Stimulated activated CD8-positive, alpha-beta memory T cell treated with anti-CD3 and anti-CD28 coated beads, Interleukin-15, amount 100 ng/mL, for 24 hours (primary cell): ENCODE results near the gene TMEM132D.
"Not testable (repeated sequence)": the region's sequence is repeated elsewhere in the genome, so short reads cannot be mapped to it uniquely, and the experiment has no call there.

ENCODE experiments used
- DNase-seq: peaks from one replicate; pipeline ENCODE4 v3.0.0-alpha.2; 2020; ENCODE audit warnings: low read depth

TMEM132D gene

GRCh38 chr12:129903956-129904829 is at the start of gene TMEM132D:
Gene TMEM132D, minus strand, starts transcription at chr12:129904025.
- DNase-seq = no peak

GRCh38 chr12:129949651-129950050 is 45.8 kb upstream of the TMEM132D start:
- no peak for DNase-seq

GRCh38 chr12:129941618-129942017 is 37.8 kb upstream of the TMEM132D start:
- DNase-seq = no peak

GRCh38 chr12:129938089-129938488 is 34.3 kb upstream of the TMEM132D start:
- no peak for DNase-seq

- DNase-seq = no peak
Measured at GRCh38 chr12:129937426-129937825, 33.6 kb upstream of the TMEM132D start.

- DNase-seq = no peak
Measured at GRCh38 chr12:129928643-129929042, 24.8 kb upstream of the TMEM132D start.

- no peak for DNase-seq
Measured at GRCh38 chr12:129927316-129927900, 23.6 kb upstream of the TMEM132D start.

GRCh38 chr12:129911428-129912049 is 7.7 kb upstream of the TMEM132D start:
- DNase-seq = no peak

- DNase-seq = no peak
Measured at GRCh38 chr12:129909051-129910020, 5.5 kb upstream of the TMEM132D start.

GRCh38 chr12:129903092-129903945 is 506 bp downstream of the TMEM132D start:
- DNase-seq = no peak

GRCh38 chr12:129902371-129903091 is 1.3 kb downstream of the TMEM132D start:
- no peak for DNase-seq

- no peak for DNase-seq
Measured at GRCh38 chr12:129901254-129901653, 2.6 kb downstream of the TMEM132D start.

GRCh38 chr12:129900306-129900705 is 3.5 kb downstream of the TMEM132D start:
- no peak for DNase-seq

- not testable (repeated sequence) for DNase-seq
Measured at GRCh38 chr12:129899045-129899444, 4.8 kb downstream of the TMEM132D start.

GRCh38 chr12:129893691-129894090 is 10.1 kb downstream of the TMEM132D start:
- no peak for DNase-seq

GRCh38 chr12:129887101-129887500 is 16.7 kb downstream of the TMEM132D start:
- no peak for DNase-seq

GRCh38 chr12:129886541-129886940 is 17.3 kb downstream of the TMEM132D start:
- DNase-seq = no peak

GRCh38 chr12:129885287-129885686 is 18.5 kb downstream of the TMEM132D start:
- no peak for DNase-seq

GRCh38 chr12:129877411-129877810 is 26.4 kb downstream of the TMEM132D start:
- no peak for DNase-seq

GRCh38 chr12:129873833-129874208 is 30.0 kb downstream of the TMEM132D start:
- DNase-seq = no peak
